ENCODE results near the gene AFG3L2. TPM values are rescaled to one million over a fixed set of nuclear protein-coding genes. Genes with fewer than 3 reads are reported as not detected.

The AFG3L2 gene
- total and polyA plus RNA-seq, 9 of the 15 experiments (the other 6 are each of a cell fraction or from before 2014, with no cell fraction given), result 24.1 to 109 (median 84.0) TPM

DNA sequence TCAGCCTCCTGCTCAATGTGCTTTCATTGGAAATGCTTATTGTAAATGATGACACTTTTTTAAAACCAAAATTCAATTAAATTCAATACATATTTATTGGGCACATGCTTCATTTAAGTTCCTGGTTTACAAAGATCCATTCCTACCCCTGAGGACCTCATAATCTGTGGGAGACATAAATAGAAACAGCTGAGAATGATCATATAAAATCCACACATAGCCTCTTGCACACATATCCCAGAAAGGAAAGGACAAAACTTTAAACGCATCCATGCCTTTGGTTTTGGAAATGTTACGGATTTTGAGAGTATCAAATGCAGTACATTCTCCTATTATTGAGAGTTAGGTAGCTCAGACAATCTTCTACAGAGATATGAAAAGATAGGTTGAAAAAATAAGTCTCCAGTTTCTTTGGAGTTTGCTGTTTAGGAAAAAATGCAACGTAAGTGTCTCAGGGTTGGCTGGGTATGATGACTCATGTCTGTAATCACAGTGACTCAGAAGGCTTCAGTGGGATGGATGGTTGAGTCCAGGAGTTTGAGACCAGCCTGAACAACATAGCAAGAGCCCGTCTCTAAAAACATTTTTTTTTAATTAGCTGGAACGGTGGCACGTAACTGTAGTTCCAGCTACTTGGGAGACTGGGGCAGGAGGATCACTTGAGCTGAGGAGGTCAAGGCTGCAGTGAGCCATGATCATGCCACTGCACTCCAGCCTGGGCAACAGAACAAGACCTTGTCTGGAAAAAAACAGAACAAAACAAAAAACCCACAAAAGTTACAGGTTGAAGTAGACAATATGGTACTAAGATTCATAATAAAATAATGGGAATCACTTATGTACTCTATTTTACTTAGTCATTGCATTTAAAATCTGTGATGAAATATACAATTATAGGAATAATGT is 26.8 kb upstream of the AFG3L2 start (continued):
- TF ChIP-seq, protein P1, sequence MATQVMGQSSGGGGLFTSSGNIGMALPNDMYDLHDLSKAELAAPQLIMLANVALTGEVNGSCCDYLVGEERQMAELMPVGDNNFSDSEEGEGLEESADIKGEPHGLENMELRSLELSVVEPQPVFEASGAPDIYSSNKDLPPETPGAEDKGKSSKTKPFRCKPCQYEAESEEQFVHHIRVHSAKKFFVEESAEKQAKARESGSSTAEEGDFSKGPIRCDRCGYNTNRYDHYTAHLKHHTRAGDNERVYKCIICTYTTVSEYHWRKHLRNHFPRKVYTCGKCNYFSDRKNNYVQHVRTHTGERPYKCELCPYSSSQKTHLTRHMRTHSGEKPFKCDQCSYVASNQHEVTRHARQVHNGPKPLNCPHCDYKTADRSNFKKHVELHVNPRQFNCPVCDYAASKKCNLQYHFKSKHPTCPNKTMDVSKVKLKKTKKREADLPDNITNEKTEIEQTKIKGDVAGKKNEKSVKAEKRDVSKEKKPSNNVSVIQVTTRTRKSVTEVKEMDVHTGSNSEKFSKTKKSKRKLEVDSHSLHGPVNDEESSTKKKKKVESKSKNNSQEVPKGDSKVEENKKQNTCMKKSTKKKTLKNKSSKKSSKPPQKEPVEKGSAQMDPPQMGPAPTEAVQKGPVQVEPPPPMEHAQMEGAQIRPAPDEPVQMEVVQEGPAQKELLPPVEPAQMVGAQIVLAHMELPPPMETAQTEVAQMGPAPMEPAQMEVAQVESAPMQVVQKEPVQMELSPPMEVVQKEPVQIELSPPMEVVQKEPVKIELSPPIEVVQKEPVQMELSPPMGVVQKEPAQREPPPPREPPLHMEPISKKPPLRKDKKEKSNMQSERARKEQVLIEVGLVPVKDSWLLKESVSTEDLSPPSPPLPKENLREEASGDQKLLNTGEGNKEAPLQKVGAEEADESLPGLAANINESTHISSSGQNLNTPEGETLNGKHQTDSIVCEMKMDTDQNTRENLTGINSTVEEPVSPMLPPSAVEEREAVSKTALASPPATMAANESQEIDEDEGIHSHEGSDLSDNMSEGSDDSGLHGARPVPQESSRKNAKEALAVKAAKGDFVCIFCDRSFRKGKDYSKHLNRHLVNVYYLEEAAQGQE (IDR thresholded peaks at IDR 0.05; ENCODE audit: borderline replicate concordance), result peak; percentile 12; the same call in 1 of the 2 replicates
- TF ChIP-seq, protein P1 (CRISPR knock-in tag; IDR thresholded peaks at IDR 0.05; ENCODE audit: low read depth), result no peak
- peak; percentile 96 for TF ChIP-seq DPF2 (IDR thresholded peaks at IDR 0.05)
- TF ChIP-seq POLR2B (IDR thresholded peaks at IDR 0.05; ENCODE audit: low read depth, partially characterized antibody), result peak; percentile 19
- TF ChIP-seq, protein P2, sequence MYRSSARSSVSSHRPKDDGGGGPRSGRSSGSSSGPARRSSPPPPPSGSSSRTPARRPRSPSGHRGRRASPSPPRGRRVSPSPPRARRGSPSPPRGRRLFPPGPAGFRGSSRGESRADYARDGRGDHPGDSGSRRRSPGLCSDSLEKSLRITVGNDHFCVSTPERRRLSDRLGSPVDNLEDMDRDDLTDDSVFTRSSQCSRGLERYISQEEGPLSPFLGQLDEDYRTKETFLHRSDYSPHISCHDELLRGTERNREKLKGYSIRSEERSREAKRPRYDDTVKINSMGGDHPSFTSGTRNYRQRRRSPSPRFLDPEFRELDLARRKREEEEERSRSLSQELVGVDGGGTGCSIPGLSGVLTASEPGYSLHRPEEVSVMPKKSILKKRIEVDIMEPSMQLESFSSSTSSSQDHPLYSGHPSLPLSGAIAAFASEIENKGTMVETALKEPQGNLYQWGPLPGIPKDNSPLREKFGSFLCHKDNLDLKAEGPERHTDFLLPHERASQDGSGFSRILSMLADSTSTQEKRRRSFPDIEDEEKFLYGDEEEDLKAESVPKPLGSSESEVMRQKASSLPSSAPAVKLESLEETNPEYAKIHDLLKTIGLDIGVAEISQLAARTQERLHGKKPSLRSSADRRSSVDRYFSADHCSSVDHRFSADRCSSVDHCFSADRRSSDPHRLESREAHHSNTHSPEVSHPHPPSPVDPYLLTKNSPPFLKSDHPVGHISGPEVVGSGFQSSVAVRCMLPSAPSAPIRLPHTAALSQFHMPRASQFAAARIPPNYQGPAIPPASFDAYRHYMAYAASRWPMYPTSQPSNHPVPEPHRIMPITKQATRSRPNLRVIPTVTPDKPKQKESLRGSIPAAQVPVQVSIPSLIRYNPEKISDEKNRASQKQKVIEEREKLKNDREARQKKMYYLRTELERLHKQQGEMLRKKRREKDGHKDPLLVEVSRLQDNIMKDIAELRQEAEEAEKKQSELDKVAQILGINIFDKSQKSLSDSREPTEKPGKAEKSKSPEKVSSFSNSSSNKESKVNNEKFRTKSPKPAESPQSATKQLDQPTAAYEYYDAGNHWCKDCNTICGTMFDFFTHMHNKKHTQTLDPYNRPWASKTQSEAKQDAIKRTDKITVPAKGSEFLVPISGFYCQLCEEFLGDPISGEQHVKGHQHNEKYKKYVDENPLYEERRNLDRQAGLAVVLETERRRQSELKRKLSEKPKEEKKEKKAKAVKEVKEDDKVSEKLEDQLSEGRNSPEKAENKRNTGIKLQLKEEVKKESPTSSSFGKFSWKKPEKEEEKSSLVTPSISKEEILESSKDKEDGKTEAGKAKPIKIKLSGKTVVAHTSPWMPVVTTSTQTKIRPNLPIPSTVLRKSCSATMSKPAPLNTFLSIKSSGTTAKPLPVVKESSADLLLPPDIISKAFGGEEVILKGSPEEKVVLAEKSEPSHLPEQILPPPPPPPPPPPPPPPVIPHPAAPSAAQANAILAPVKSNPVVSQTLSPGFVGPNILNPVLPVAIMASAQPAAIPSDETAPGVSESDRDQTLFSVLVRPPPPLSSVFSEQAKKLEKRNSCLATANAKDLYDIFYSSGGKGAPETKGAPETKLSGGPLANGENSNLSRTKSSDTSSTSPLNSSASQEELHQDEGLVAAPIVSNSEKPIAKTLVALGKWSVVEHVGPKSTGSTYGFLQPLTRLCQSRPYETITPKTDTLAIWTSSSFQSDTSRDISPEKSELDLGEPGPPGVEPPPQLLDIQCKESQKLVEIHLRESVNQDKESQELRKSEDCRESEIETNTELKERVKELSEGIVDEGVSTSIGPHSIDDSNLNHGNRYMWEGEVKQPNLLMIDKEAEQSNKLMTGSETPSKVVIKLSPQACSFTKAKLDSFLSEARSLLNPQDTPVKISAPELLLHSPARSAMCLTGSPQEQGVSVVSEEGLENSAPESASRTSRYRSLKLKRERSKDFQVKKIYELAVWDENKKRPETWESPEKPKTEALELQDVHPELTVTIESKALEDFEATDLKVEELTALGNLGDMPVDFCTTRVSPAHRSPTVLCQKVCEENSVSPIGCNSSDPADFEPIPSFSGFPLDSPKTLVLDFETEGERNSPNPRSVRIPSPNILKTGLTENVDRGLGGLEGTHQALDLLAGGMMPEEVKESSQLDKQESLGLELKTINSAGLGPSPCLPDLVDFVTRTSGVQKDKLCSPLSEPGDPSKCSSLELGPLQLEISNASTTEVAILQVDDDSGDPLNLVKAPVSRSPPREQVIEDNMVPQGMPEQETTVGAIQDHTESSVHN (IDR thresholded peaks at IDR 0.05; ENCODE audit: borderline replicate concordance in 1 of 2, low read depth in 1 of 2), result peak in 1 of 2 experiments; percentile 39; a peak in 2 of 4 replicates
- TF ChIP-seq CXXC5 (CRISPR knock-in tag; IDR thresholded peaks at IDR 0.05), result 0 out of 2 replicates have a peak, but pooled peaks have one; percentile 22
- TF ChIP-seq ATF1 (CRISPR knock-in tag; IDR thresholded peaks at IDR 0.05), result no peak
- peak; percentile 79 for TF ChIP-seq ATF1 (tag; IDR thresholded peaks at IDR 0.05)
- no peak for TF ChIP-seq FOXJ2 (tag; IDR thresholded peaks at IDR 0.05)
- TF ChIP-seq TOE1 (IDR thresholded peaks at IDR 0.05; ENCODE audit: borderline replicate concordance), result 0 out of 2 replicates have a peak, but pooled peaks have one; percentile 19
- no peak for TF ChIP-seq TOE1 (CRISPR knock-in tag; IDR thresholded peaks at IDR 0.05; ENCODE audit: borderline replicate concordance, low read depth)
